ENCODE measurements around the gene FHL2. TPM values are rescaled to one million over a fixed set of nuclear protein-coding genes. Genes with fewer than 3 reads are reported as not detected.

The FHL2 gene
- total and polyA plus RNA-seq, 2 donors (not counting 3 experiments of a cell fraction or from before 2014, with no cell fraction given), result 197 to 491 TPM

DNA sequence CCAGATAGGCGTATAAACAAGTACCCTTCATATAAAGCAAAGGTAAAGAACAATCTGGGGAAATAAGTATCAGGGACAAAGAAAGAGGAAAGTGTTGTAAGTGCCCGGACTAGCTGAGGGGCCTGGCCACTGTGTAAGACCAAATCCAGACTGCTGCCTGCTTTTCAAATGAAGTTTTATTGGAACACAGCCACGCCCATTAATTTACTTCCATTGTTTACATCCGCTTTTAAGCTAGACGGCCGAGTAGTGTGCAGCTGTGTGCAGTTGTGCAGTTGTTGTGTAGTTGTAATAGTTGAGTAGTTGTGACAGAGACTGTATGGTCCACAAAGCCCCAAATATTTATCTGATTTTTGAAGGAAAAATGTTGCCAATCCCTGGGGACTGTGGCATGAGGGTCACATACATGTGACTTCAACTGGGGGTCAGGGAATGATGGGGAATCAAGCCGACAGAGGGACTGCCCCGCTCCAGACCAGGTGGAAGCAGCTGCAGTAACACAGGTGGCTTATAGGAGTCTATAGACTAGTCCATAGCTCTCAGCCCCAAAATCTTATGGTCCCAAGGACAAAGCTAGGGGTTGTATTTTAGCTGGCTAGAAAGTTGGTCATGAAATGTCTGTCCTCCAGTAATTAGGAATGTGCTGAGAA, 30.0 kb downstream of the FHL2 start:
- no peaks in the 10 kb centered on the region for H3K9me1 ChIP-seq (replicated peaks; ENCODE audit: control insufficient read depth, extremely low read depth, insufficient read depth, low read length)
- no peak overlapping the region for H3K9ac ChIP-seq (replicated peaks; ENCODE audit: extremely low read depth, insufficient read depth, low read length)
- H3K4me2 ChIP-seq (ENCODE audit: insufficient read depth, low read length), result no peak overlapping the region
- no peak overlapping the region for H3K4me3 ChIP-seq (replicated peaks in 1 of 3; ENCODE audit: insufficient read depth in 1 of 3, low read depth in 1 of 3, low read length in 3 of 3)
- FAIRE-seq (no peak), DNase-seq (ENCODE audit: low read depth, low spot score) (peak; percentile 6)
- CTCF ChIA-PET, result interaction anchor here (0.9 to 3.3 kb wide), 7 partner anchors 20 to 153 kb away, joined by 3 to 28 read pairs (median 3); no protein-coding TSS in a partner anchor
- peaks cover 2% of the 10 kb centered on the region for H4K20me1 ChIP-seq (replicated peaks; ENCODE audit: control insufficient read depth, extremely low read depth, insufficient read depth, low read length)
- intact Hi-C loops (cut with micrococcal nuclease) (no loop called here), dilution Hi-C loops (cut with MboI; ENCODE audit: extremely low pct_ligation_motif_present, low sequenced_read_pairs) (no loop called here)
- POLR2A ChIA-PET, result no interaction called here
- peaks cover 71% of the 10 kb centered on the region for H3K79me2 ChIP-seq (ENCODE audit: control insufficient read depth, insufficient read depth, low read length)
- H2AFZ ChIP-seq (ENCODE audit: low read depth, low read length), result no peak overlapping the region
- no peak overlapping the region for H3K27ac ChIP-seq (ENCODE audit: insufficient read depth, low read depth, low read length)
- no peak for TF ChIP-seq POLR2A (IDR thresholded peaks at IDR 0.05; ENCODE audit: low read depth, low read length)
- no peak for TF ChIP-seq JUN (IDR thresholded peaks at IDR 0.05; ENCODE audit: borderline replicate concordance, insufficient read depth, insufficient read length, low read depth)
- TF ChIP-seq GATA2 (IDR thresholded peaks at IDR 0.05; ENCODE audit: insufficient read depth, insufficient read length, low read depth, low read length), result no peak
- no peaks in the 10 kb centered on the region for H3K9me3 ChIP-seq (replicated peaks; ENCODE audit: control insufficient read depth, insufficient read depth, low read length)
- no TSS peak for BruUV-seq (replicated peaks)
- peaks cover 59 to 71% of the 10 kb centered on the region in 2 experiments for H3K36me3 ChIP-seq (ENCODE audit: control insufficient read depth in 2 of 2, extremely low read depth in 1 of 2, insufficient read depth in 2 of 2, low read length in 2 of 2)
- no peaks in the 10 kb centered on the region for H3K27me3 ChIP-seq (ENCODE audit: control insufficient read depth in 2 of 2, insufficient read depth in 2 of 2, low read length in 2 of 2)
- H3K4me1 ChIP-seq (ENCODE audit: control insufficient read depth, extremely low read depth, insufficient read depth, low read length), result peaks cover 17% of the 10 kb centered on the region

DNA sequence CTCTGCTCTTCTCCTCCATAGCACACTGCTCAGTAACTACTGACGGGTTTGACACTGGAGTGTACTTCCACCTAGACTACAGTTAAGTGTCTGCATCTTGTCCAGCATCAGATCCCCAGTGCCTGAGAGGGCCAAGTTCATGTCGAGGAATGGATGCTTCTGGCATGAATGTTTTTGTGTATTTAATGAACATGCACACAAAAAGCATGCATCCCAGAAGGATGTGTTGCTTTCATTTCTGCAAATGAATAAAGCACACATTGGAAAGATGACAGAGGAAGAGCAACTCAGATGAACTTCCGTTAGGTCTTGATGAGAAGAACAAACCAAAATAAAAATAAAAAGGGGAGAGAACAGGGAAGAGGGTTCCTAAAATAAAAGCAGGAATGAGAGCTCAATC, 33.6 kb downstream of the FHL2 start:
- CTCF ChIA-PET, result interaction anchor here (1.1 kb wide), 1 partner anchor 156 kb away, joined by 6 read pairs; no protein-coding TSS in a partner anchor
- H3K36me3 ChIP-seq (ENCODE audit: control insufficient read depth in 2 of 2, extremely low read depth in 1 of 2, insufficient read depth in 2 of 2, low read length in 2 of 2), result peaks cover 69 to 72% of the 10 kb centered on the region in 2 experiments
- no peak overlapping the region for H3K4me3 ChIP-seq (replicated peaks in 1 of 3; ENCODE audit: insufficient read depth in 1 of 3, low read depth in 1 of 3, low read length in 3 of 3)
- POLR2A ChIA-PET, result no interaction called here
- peaks cover 45% of the 10 kb centered on the region for H3K79me2 ChIP-seq (ENCODE audit: control insufficient read depth, insufficient read depth, low read length)
- FAIRE-seq, result no peak
- no peak for DNase-seq (ENCODE audit: low read depth, low spot score)
- no peaks in the 10 kb centered on the region for H3K9me3 ChIP-seq (replicated peaks; ENCODE audit: control insufficient read depth, insufficient read depth, low read length)
- H3K9ac ChIP-seq (replicated peaks; ENCODE audit: extremely low read depth, insufficient read depth, low read length), result no peak overlapping the region
- dilution Hi-C loops (cut with MboI; ENCODE audit: extremely low pct_ligation_motif_present, low sequenced_read_pairs), result no loop called here
- H4K20me1 ChIP-seq (replicated peaks; ENCODE audit: control insufficient read depth, extremely low read depth, insufficient read depth, low read length), result peaks cover 2% of the 10 kb centered on the region
- H3K27ac ChIP-seq (ENCODE audit: insufficient read depth, low read depth, low read length), result no peak overlapping the region
- BruUV-seq (replicated peaks), result no TSS peak
- H3K4me1 ChIP-seq (ENCODE audit: control insufficient read depth, extremely low read depth, insufficient read depth, low read length), result peaks cover 3% of the 10 kb centered on the region
- intact Hi-C loops (cut with micrococcal nuclease), result no loop called here
- no peak for TF ChIP-seq JUN (IDR thresholded peaks at IDR 0.05; ENCODE audit: borderline replicate concordance, insufficient read depth, insufficient read length, low read depth)
- H3K4me2 ChIP-seq (ENCODE audit: insufficient read depth, low read length), result no peak overlapping the region
- H3K9me1 ChIP-seq (replicated peaks; ENCODE audit: control insufficient read depth, extremely low read depth, insufficient read depth, low read length), result no peaks in the 10 kb centered on the region
- H2AFZ ChIP-seq (ENCODE audit: low read depth, low read length), result no peak overlapping the region
- no peaks in the 10 kb centered on the region for H3K27me3 ChIP-seq (ENCODE audit: control insufficient read depth in 2 of 2, insufficient read depth in 2 of 2, low read length in 2 of 2)

All from endothelial cell of umbilical vein (primary cell).